Thoracic aorta (tissue), 2 donors: ENCODE data around the gene ELL. TPM values are rescaled to one million over a fixed set of nuclear protein-coding genes. Genes with fewer than 3 reads are reported as not detected.
A peak's percentile ranks its signal among the peaks of the same experiment; 100 is the strongest.

Experiments used
- ATAC-seq: fragments of 150-250 bp; one replicate; pipeline ENCODE4 v1.8.0; 2017; ENCODE audit warnings: low read depth; ENCODE audit not compliant: insufficient number of reproducible peaks, low FRiP score
- DNase-seq: peaks from one replicate; pipeline ENCODE4 v3.0.0-alpha.2; 2020; ENCODE audit warnings: low spot score
- H3K27ac ChIP-seq, 2 donors: fragments of 200-600 bp; sonication (generic); 1 replicate in 1 of 2; 2 replicates in 1 of 2; pipeline ENCODE4 v1.5.1; 2016; ENCODE audit warnings: mild to moderate bottlenecking in 2 of 2, moderate library complexity in 2 of 2
- H3K27me3 ChIP-seq: fragments of 200-600 bp; sonication (generic); replicated peaks from 2 replicates; pipeline ENCODE4 v1.6.0; 2016; ENCODE audit warnings: mild to moderate bottlenecking; ENCODE audit not compliant: insufficient read depth
- H3K36me3 ChIP-seq: fragments of 200-600 bp; sonication (generic); one replicate; pipeline ENCODE4 v1.5.1; 2016
- H3K4me1 ChIP-seq, 2 donors: fragments of 200-600 bp; sonication (generic); 1 replicate in 1 of 2; 2 replicates in 1 of 2; pipeline versions ENCODE4 v1.5.1 to v1.6.0; 2016; ENCODE audit warnings: low read depth in 2 of 2, mild to moderate bottlenecking in 1 of 2; ENCODE audit not compliant: control insufficient read depth in 1 of 2
- H3K4me3 ChIP-seq: fragments of 200-600 bp; sonication (generic); 2 replicates; pipeline ENCODE4 v1.5.1; 2016; ENCODE audit warnings: mild to moderate bottlenecking
- H3K9me3 ChIP-seq: fragments of 200-600 bp; sonication (generic); 2 replicates; pipeline ENCODE4 v1.5.1; 2016
- total RNA-seq, 2 donors: library from RNA; depleted of rRNA; stranded (reverse); fragments of >200 nt; gene quantifications; one replicate each; pipeline versions ENCODE4 v1.1.0 to v1.2.3, GENCODE V29; 2016
- TF ChIP-seq, protein P1 (sequence below): fragments of 200-600 bp; sonication (generic); IDR thresholded peaks from one replicate; pipeline ENCODE4 v1.5.1; 2019; ENCODE audit warnings: antibody characterized with exemption

Gene ELL
- total RNA-seq, 2 donors from 2014 or later = 28.3 to 35.0 TPM

GRCh38 chr19:18396471-18397241, 125.2 kb downstream of the ELL start:
- ATAC-seq (no peak), DNase-seq (no peak)
- Histone ChIP-seq H3K27ac (no peak overlapping the region), H3K4me1 (no peaks in the 10 kb centered on the region), H3K4me3 (peak overlapping the region; percentile 60), H3K27me3 (no peaks in the 10 kb centered on the region), H3K36me3 (no peaks in the 10 kb centered on the region), H3K9me3 (no peaks in the 10 kb centered on the region)
- TF ChIP-seq, protein P1, sequence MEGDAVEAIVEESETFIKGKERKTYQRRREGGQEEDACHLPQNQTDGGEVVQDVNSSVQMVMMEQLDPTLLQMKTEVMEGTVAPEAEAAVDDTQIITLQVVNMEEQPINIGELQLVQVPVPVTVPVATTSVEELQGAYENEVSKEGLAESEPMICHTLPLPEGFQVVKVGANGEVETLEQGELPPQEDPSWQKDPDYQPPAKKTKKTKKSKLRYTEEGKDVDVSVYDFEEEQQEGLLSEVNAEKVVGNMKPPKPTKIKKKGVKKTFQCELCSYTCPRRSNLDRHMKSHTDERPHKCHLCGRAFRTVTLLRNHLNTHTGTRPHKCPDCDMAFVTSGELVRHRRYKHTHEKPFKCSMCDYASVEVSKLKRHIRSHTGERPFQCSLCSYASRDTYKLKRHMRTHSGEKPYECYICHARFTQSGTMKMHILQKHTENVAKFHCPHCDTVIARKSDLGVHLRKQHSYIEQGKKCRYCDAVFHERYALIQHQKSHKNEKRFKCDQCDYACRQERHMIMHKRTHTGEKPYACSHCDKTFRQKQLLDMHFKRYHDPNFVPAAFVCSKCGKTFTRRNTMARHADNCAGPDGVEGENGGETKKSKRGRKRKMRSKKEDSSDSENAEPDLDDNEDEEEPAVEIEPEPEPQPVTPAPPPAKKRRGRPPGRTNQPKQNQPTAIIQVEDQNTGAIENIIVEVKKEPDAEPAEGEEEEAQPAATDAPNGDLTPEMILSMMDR = no peak

DNA sequence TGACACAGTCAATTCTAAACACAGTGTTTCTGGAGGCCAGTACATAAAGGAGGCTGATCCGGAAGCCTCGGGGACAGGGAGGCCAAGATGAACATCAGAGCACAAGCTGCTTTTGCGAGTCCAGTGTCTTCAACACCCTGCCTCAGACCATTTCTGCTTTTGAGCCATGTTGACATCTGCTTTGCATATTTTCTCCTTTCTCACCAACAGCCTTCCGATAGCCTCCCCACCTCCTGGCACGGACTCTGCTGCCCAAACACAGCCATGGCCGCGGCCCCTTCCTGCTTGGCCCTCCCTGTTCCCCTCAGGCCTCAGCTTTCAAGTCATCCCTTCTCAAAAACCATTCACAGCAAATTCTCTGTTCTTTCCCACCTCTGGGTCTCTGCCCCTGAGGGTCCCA, 128.0 kb downstream of the ELL start:
- Histone ChIP-seq H3K4me3 (peak overlapping the region; percentile 24), H3K27me3 (no peaks in the 10 kb centered on the region), H3K27ac (peak overlapping the region in 1 of 2 donors; percentile 7), H3K36me3 (no peaks in the 10 kb centered on the region), H3K4me1 (no peaks in the 10 kb centered on the region), H3K9me3 (no peaks in the 10 kb centered on the region)
- TF ChIP-seq, protein P1 = no peak
- DNase-seq (no peak), ATAC-seq (no peak)

GRCh38 chr19:18392926-18393325, 128.9 kb downstream of the ELL start:
- TF ChIP-seq, protein P1 = no peak
- Histone ChIP-seq H3K27me3 (no peaks in the 10 kb centered on the region), H3K4me1 (peaks cover 0 to 4% of the 10 kb centered on the region in 2 donors), H3K9me3 (no peaks in the 10 kb centered on the region), H3K27ac (no peak overlapping the region), H3K36me3 (no peaks in the 10 kb centered on the region), H3K4me3 (peak overlapping the region; percentile 24)
- no peak for ATAC-seq
- DNase-seq = no peak

Other genes starting within 250 kb of the ELL start
- 10 to 100 TPM in 1 of 2 donors, 1 to 10 TPM in 1; 8.7 to 29.2 TPM for gene IQCN, start 247.6 kb downstream of the ELL start, total RNA-seq
- 100 to 1,000 TPM; 643 to 922 TPM for gene JUND, start 240.4 kb downstream of the ELL start, total RNA-seq
- 10 to 100 TPM; 74.8 to 90.2 TPM for gene LSM4, start 199.0 kb downstream of the ELL start, total RNA-seq
- gene PGPEP1, start 181.5 kb downstream of the ELL start, total RNA-seq = 10 to 100 TPM; 23.7 TPM
- gene GDF15, start 135.9 kb downstream of the ELL start, total RNA-seq = 10 to 100 TPM in 1 of 2 donors, 1 to 10 TPM in 1; 2.3 to 25.5 TPM
- gene LRRC25, start 124.4 kb downstream of the ELL start, total RNA-seq = 10 to 100 TPM; 18.7 to 30.3 TPM
- gene SSBP4, start 102.7 kb downstream of the ELL start, total RNA-seq = 10 to 100 TPM; 87.7 to 94.9 TPM
- 100 to 1,000 TPM in 1 of 2 donors, 10 to 100 TPM in 1; 60.9 to 143 TPM for gene ISYNA1, start 83.9 kb downstream of the ELL start, total RNA-seq
- gene FKBP8, start 21.5 kb upstream of the ELL start, total RNA-seq = 100 to 1,000 TPM; 237 to 446 TPM
- 100 to 1,000 TPM in 1 of 2 donors, 10 to 100 TPM in 1; 99.6 to 174 TPM for gene KXD1, start 35.8 kb upstream of the ELL start, total RNA-seq
- gene UBA52, start 49.8 kb upstream of the ELL start, total RNA-seq = 100 to 1,000 TPM; 306 to 438 TPM
- 10 to 100 TPM; 36.3 to 66.6 TPM for gene REX1BD, start 66.7 kb upstream of the ELL start, total RNA-seq
- 1,000 to 10,000 TPM in 1 of 2 donors, 10 to 100 TPM in 1; 85.9 to 1,063 TPM for gene CRLF1, start 84.7 kb upstream of the ELL start, total RNA-seq
- gene TMEM59L, start 90.8 kb upstream of the ELL start, total RNA-seq = 1 to 10 TPM; 3.2 to 6.5 TPM
- 10 to 100 TPM; 11.2 to 24.5 TPM for gene KLHL26, start 115.0 kb upstream of the ELL start, total RNA-seq
- 10 to 100 TPM in 1 of 2 donors, 1 to 10 TPM in 1; 8.7 to 11.2 TPM for gene CRTC1, start 161.6 kb upstream of the ELL start, total RNA-seq